Ovary (tissue), 3 donors: ENCODE results near the gene CENPB.

ENCODE experiments used
- EP300 ChIP-seq: sonication (generic); formaldehyde crosslinking; IDR thresholded peaks from one replicate; pipeline ENCODE4 v1.6.1; 2017; ENCODE audit warnings: antibody characterized with exemption
- POLR2A ChIP-seq: fragments of 450-650 bp; IDR thresholded peaks from one replicate; pipeline ENCODE4 v1.6.1; 2017; ENCODE audit warnings: antibody characterized with exemption, mild to moderate bottlenecking, moderate library complexity
- TF ChIP-seq, protein P1 (sequence below), 3 donors: fragments of 450-650 bp in 2 of 3; fragments of 200-600 bp in 1 of 3; IDR thresholded peaks; one replicate each; pipeline versions ENCODE4 v1.5.1 to v1.8.0; 2016 to 2022; ENCODE audit warnings: antibody characterized with exemption in 3 of 3, mild to moderate bottlenecking in 1 of 3
- donor health status: DM: no; HTN: no; CAD: no.

- TF ChIP-seq POLR2A, result no peak
- TF ChIP-seq, protein P1, sequence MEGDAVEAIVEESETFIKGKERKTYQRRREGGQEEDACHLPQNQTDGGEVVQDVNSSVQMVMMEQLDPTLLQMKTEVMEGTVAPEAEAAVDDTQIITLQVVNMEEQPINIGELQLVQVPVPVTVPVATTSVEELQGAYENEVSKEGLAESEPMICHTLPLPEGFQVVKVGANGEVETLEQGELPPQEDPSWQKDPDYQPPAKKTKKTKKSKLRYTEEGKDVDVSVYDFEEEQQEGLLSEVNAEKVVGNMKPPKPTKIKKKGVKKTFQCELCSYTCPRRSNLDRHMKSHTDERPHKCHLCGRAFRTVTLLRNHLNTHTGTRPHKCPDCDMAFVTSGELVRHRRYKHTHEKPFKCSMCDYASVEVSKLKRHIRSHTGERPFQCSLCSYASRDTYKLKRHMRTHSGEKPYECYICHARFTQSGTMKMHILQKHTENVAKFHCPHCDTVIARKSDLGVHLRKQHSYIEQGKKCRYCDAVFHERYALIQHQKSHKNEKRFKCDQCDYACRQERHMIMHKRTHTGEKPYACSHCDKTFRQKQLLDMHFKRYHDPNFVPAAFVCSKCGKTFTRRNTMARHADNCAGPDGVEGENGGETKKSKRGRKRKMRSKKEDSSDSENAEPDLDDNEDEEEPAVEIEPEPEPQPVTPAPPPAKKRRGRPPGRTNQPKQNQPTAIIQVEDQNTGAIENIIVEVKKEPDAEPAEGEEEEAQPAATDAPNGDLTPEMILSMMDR (IDR thresholded peaks at IDR 0.05), result no peak
- TF ChIP-seq EP300, result no peak
These were observed 46.6 kb downstream of the CENPB start for GRCh38 chr20:3739926-3740451.
